ENCODE data around the gene BRD9.

DNA sequence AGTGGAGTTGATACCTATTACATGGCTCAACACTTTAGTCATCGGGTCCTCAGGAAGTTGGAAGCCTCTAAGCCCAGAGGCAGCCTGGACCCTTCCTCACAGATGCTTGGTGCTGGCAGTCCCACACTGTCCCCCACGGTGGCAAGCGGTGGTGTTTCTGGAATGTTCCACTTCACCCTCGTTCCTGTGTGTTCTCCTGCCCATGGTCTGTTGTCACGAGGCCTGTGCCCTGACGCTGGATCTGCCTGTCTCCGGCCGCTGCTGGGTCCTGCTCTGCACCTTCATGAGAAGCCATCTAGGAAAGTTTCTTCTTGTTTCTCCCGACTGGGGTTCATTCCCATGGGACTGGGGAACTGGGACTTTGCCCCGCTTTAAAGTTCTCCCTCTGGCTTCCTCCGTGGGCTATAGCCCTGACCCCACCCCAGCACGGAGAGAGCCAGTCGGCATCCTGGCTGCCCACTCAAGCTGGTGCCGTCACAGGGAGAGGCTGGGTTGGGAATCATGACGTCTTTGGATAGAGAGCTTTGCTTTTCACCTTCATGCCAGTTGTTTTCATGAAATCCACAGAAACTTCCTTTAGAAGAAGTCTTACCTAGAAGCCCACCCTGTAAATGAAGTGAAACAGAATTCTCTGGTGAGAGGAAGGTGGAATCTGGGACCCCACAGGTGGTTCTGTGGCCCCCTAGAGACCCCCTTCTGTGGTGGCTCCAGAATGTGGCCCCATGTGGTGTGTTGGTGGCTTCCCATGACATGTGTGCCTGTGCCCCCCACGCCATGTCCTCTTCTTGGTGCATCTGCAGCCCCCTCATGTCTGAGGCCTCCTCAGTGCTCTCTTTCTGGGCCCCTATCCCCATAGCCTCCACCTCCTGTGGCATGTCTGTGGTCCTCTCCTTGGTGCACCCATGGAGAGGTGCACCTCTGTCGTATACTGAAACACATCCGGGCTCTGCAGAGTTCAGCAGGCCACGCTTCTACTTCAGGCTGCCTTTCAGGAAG, 43.8 kb upstream of the BRD9 start:
- TF ChIP-seq, protein P1, sequence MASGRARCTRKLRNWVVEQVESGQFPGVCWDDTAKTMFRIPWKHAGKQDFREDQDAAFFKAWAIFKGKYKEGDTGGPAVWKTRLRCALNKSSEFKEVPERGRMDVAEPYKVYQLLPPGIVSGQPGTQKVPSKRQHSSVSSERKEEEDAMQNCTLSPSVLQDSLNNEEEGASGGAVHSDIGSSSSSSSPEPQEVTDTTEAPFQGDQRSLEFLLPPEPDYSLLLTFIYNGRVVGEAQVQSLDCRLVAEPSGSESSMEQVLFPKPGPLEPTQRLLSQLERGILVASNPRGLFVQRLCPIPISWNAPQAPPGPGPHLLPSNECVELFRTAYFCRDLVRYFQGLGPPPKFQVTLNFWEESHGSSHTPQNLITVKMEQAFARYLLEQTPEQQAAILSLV (CRISPR knock-in tag; IDR thresholded peaks at IDR 0.05; ENCODE audit: borderline replicate concordance), result no peak
- TF ChIP-seq, protein P2, sequence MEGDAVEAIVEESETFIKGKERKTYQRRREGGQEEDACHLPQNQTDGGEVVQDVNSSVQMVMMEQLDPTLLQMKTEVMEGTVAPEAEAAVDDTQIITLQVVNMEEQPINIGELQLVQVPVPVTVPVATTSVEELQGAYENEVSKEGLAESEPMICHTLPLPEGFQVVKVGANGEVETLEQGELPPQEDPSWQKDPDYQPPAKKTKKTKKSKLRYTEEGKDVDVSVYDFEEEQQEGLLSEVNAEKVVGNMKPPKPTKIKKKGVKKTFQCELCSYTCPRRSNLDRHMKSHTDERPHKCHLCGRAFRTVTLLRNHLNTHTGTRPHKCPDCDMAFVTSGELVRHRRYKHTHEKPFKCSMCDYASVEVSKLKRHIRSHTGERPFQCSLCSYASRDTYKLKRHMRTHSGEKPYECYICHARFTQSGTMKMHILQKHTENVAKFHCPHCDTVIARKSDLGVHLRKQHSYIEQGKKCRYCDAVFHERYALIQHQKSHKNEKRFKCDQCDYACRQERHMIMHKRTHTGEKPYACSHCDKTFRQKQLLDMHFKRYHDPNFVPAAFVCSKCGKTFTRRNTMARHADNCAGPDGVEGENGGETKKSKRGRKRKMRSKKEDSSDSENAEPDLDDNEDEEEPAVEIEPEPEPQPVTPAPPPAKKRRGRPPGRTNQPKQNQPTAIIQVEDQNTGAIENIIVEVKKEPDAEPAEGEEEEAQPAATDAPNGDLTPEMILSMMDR (CRISPR knock-in tag; IDR thresholded peaks at IDR 0.05), result no peak
- TF ChIP-seq ATF1 (CRISPR knock-in tag; IDR thresholded peaks at IDR 0.05) (no peak), HOXA3 (CRISPR knock-in tag; IDR thresholded peaks at IDR 0.05) (no peak), GABPB1 (CRISPR knock-in tag; IDR thresholded peaks at IDR 0.05) (no peak), TBP (CRISPR knock-in tag; IDR thresholded peaks at IDR 0.05) (no peak)

Data from HepG2 (cell line).